Measurements from ENCODE around the gene LCA5L.
A peak's percentile ranks its signal among the peaks of the same experiment; 100 is the strongest.

The LCA5L gene

GRCh38 chr21:39445321-39446269 is at the start of gene LCA5L:
Gene LCA5L, minus strand, starts transcription at chr21:39445778. Its CDS starts 17,285 bp downstream, at chr21:39428493.
- DNase-seq (ENCODE audit: low read depth in 3 of 3) = peak; percentile 82 to 86 (median 83)

GRCh38 chr21:39489380-39489924 is 43.9 kb upstream of the LCA5L start:
- no peak for DNase-seq (ENCODE audit: low read depth in 3 of 3)

GRCh38 chr21:39484711-39485276 is 39.2 kb upstream of the LCA5L start:
- DNase-seq (ENCODE audit: low read depth in 3 of 3) = no peak

- DNase-seq (ENCODE audit: low read depth in 3 of 3) = no peak
Observed at GRCh38 chr21:39483917-39484316, 38.3 kb upstream of the LCA5L start.

GRCh38 chr21:39481886-39482285 is 36.3 kb upstream of the LCA5L start:
- no peak for DNase-seq (ENCODE audit: low read depth in 3 of 3)

GRCh38 chr21:39480271-39480670 is 34.7 kb upstream of the LCA5L start:
- no peak for DNase-seq (ENCODE audit: low read depth in 3 of 3)

- DNase-seq (ENCODE audit: low read depth in 3 of 3) = no peak
Observed at GRCh38 chr21:39479814-39480182, 34.2 kb upstream of the LCA5L start.

GRCh38 chr21:39479164-39479813 is 33.7 kb upstream of the LCA5L start:
- no peak for DNase-seq (ENCODE audit: low read depth in 3 of 3)

- no peak for DNase-seq (ENCODE audit: low read depth in 3 of 3)
Observed at GRCh38 chr21:39474611-39475010, 29.0 kb upstream of the LCA5L start.

- no peak for DNase-seq (ENCODE audit: low read depth in 3 of 3)
Observed at GRCh38 chr21:39472786-39473185, 27.2 kb upstream of the LCA5L start.

GRCh38 chr21:39471598-39471997 is 26.0 kb upstream of the LCA5L start:
- no peak for DNase-seq (ENCODE audit: low read depth in 3 of 3)

GRCh38 chr21:39468559-39468958 is 23.0 kb upstream of the LCA5L start:
- no peak for DNase-seq (ENCODE audit: low read depth in 3 of 3)

- no peak for DNase-seq (ENCODE audit: low read depth in 3 of 3)
Observed at GRCh38 chr21:39467746-39468145, 22.2 kb upstream of the LCA5L start.

- no peak for DNase-seq (ENCODE audit: low read depth in 3 of 3)
Observed at GRCh38 chr21:39466584-39466983, 21.0 kb upstream of the LCA5L start.

- DNase-seq (ENCODE audit: low read depth in 3 of 3) = no peak
Observed at GRCh38 chr21:39463308-39463707, 17.7 kb upstream of the LCA5L start.

- DNase-seq (ENCODE audit: low read depth in 3 of 3) = no peak
Observed at GRCh38 chr21:39461419-39461818, 15.8 kb upstream of the LCA5L start.

GRCh38 chr21:39456665-39457064 is 11.1 kb upstream of the LCA5L start:
- no peak for DNase-seq (ENCODE audit: low read depth in 3 of 3)

- no peak for DNase-seq (ENCODE audit: low read depth in 3 of 3)
Observed at GRCh38 chr21:39454949-39455668, 9.5 kb upstream of the LCA5L start.

GRCh38 chr21:39453571-39454179 is 8.1 kb upstream of the LCA5L start:
- no peak for DNase-seq (ENCODE audit: low read depth in 3 of 3)

GRCh38 chr21:39452970-39453342 is 7.4 kb upstream of the LCA5L start:
- no peak for DNase-seq (ENCODE audit: low read depth in 3 of 3)

GRCh38 chr21:39452207-39452969 is 6.8 kb upstream of the LCA5L start:
- no peak for DNase-seq (ENCODE audit: low read depth in 3 of 3)

Data from stimulated activated CD4-positive, alpha-beta T cell treated with anti-CD3 and anti-CD28 coated beads, TNF-alpha, amount 100 ng/mL, for 4 hours (primary cell).